Neural progenitor cell (in vitro differentiated cells): Measurements from ENCODE around the gene PLA1A. TPM values are rescaled to one million over a fixed set of nuclear protein-coding genes. Genes with fewer than 3 reads are reported as not detected.

ENCODE experiments used
- DNase-seq: peaks from one replicate; pipeline ENCODE4 v3.0.0-alpha.2; 2016; ENCODE audit warnings: low spot score
- H2AFZ ChIP-seq: fragments of 200-600 bp; sonication (generic); replicated peaks from 2 replicates; pipeline ENCODE4 v1.6.1; 2016; ENCODE audit warnings: antibody characterized with exemption
- H3F3A ChIP-seq: fragments of 200-600 bp; sonication (generic); 2 replicates; pipeline ENCODE4 v1.6.1; 2016; ENCODE audit warnings: antibody characterized with exemption, low read depth
- H3K27ac ChIP-seq: fragments of 200-600 bp; sonication (generic); 2 replicates; pipeline ENCODE4 v1.5.1; 2016; ENCODE audit warnings: mild to moderate bottlenecking
- H3K27me3 ChIP-seq: fragments of 200-600 bp; sonication (generic); 2 replicates; pipeline ENCODE4 v1.6.1; 2016; ENCODE audit warnings: mild to moderate bottlenecking, moderate library complexity
- H3K36me3 ChIP-seq: fragments of 200-600 bp; sonication (generic); 2 replicates; pipeline ENCODE4 v1.5.1; 2016
- H3K4me1 ChIP-seq: fragments of 200-600 bp; sonication (generic); 2 replicates; pipeline ENCODE4 v1.6.1; 2016; ENCODE audit warnings: mixed run types
- H3K4me2 ChIP-seq: fragments of 200-600 bp; sonication (generic); 2 replicates; pipeline ENCODE4 v1.6.1; 2016
- H3K4me3 ChIP-seq: fragments of 200-600 bp; sonication (generic); 2 replicates; pipeline ENCODE4 v1.5.1; 2016
- H3K79me2 ChIP-seq: fragments of 200-600 bp; sonication (generic); 2 replicates; pipeline ENCODE4 v1.6.1; 2016; ENCODE audit warnings: low read depth
- H3K9ac ChIP-seq: fragments of 200-600 bp; sonication (generic); 2 replicates; pipeline ENCODE4 v1.6.1; 2016
- H3K9me3 ChIP-seq: fragments of 200-600 bp; sonication (generic); 2 replicates; pipeline ENCODE4 v1.5.1; 2016; ENCODE audit warnings: low read depth
- H4K20me1 ChIP-seq: fragments of 200-600 bp; sonication (generic); 2 replicates; pipeline ENCODE4 v1.6.1; 2016; ENCODE audit warnings: low read depth
- H3K27ac Mint-ChIP-seq: 3 replicates; pipeline ENCODE4 v1.8.0; 2021; ENCODE audit warnings: mixed read lengths
- H3K27me3 Mint-ChIP-seq: 2 replicates; pipeline ENCODE4 v1.8.0; 2022; ENCODE audit warnings: low read depth, mild to moderate bottlenecking, inconsistent platforms, moderate library complexity, mixed read lengths; ENCODE audit not compliant: insufficient read depth
- H3K36me3 Mint-ChIP-seq: 3 replicates; pipeline ENCODE4 v1.8.0; 2021; ENCODE audit warnings: mixed read lengths
- H3K4me1 Mint-ChIP-seq: 3 replicates; pipeline ENCODE4 v1.8.0; 2021; ENCODE audit warnings: mixed read lengths
- H3K4me3 Mint-ChIP-seq: 3 replicates; pipeline ENCODE4 v1.8.0; 2021; ENCODE audit warnings: mild to moderate bottlenecking, moderate library complexity, mixed read lengths
- H3K9me3 Mint-ChIP-seq: 3 replicates; pipeline ENCODE4 v1.8.0; 2020; ENCODE audit warnings: mixed read lengths
- CTCF ChIP-seq: fragments of 200-600 bp; sonication (generic); IDR thresholded peaks from 2 replicates; pipeline ENCODE4 v1.5.1; 2017; ENCODE audit warnings: antibody characterized with exemption, mild to moderate bottlenecking
- EZH2 ChIP-seq: fragments of 200-600 bp; sonication (generic); IDR thresholded peaks from 2 replicates; pipeline ENCODE4 v1.6.1; 2017; ENCODE audit warnings: antibody characterized with exemption, mild to moderate bottlenecking, moderate library complexity
- EZH2phosphoT487 ChIP-seq: fragments of 200-600 bp; sonication (generic); IDR thresholded peaks from 2 replicates; pipeline ENCODE4 v1.6.1; 2017; ENCODE audit warnings: antibody characterized with exemption
- total RNA-seq: library from RNA; depleted of rRNA; stranded (reverse); fragments of >200 nt; gene quantifications from 2 replicates; pipeline ENCODE4 v1.2.3, GENCODE V29; 2015; ENCODE audit warnings: low replicate concordance

The PLA1A gene
- total RNA-seq, 1 donor from 2014 or later, result not detected

GRCh38 chr3:119664850-119665379 lies 67.2 kb downstream of the PLA1A start:
- H3K27me3 Mint-ChIP-seq, result no peaks in the 10 kb centered on the region
- DNase-seq, result no peak

GRCh38 chr3:119665954-119666559 lies 68.4 kb downstream of the PLA1A start:
- H3K4me3 Mint-ChIP-seq, result no peak overlapping the region
- H3K27ac ChIP-seq, result no peak overlapping the region
- H3K9me3 Mint-ChIP-seq, result no peaks in the 10 kb centered on the region
- H3K4me1 ChIP-seq, result no peaks in the 10 kb centered on the region
- H3K9me3 ChIP-seq, result no peaks in the 10 kb centered on the region
- H3K27me3 ChIP-seq, result no peaks in the 10 kb centered on the region
- peaks cover 2% of the 10 kb centered on the region for H3K36me3 ChIP-seq
- H3K4me1 Mint-ChIP-seq, result no peaks in the 10 kb centered on the region
- no peak for TF ChIP-seq CTCF
- TF ChIP-seq EZH2, result no peak
- no peak for TF ChIP-seq EZH2phosphoT487
- H4K20me1 ChIP-seq, result no peaks in the 10 kb centered on the region
- H3K4me3 ChIP-seq, result no peak overlapping the region
- H3K9ac ChIP-seq, result no peak overlapping the region
- H3K36me3 Mint-ChIP-seq, result peaks cover 5% of the 10 kb centered on the region
- no peaks in the 10 kb centered on the region for H3K79me2 ChIP-seq
- no peak overlapping the region for H2AFZ ChIP-seq
- no peaks in the 10 kb centered on the region for H3K27me3 Mint-ChIP-seq
- DNase-seq, result no peak
- H3K4me2 ChIP-seq, result no peak overlapping the region
- no peaks in the 10 kb centered on the region for H3F3A ChIP-seq
- H3K27ac Mint-ChIP-seq, result no peak overlapping the region

More at GRCh38 chr3:119664850-119665379, 67.2 kb downstream of the PLA1A start:
- H3K36me3 Mint-ChIP-seq, result peaks cover 5% of the 10 kb centered on the region
- H3K27ac Mint-ChIP-seq, result no peak overlapping the region
- H3K4me3 ChIP-seq, result no peak overlapping the region
- H3K4me1 Mint-ChIP-seq, result no peaks in the 10 kb centered on the region
- H3K79me2 ChIP-seq, result no peaks in the 10 kb centered on the region
- H2AFZ ChIP-seq, result no peak overlapping the region
- no peaks in the 10 kb centered on the region for H3F3A ChIP-seq
- H4K20me1 ChIP-seq, result no peaks in the 10 kb centered on the region
- H3K36me3 ChIP-seq, result peaks cover 2% of the 10 kb centered on the region
- TF ChIP-seq EZH2phosphoT487 (no peak), EZH2 (no peak), CTCF (no peak)
- H3K27ac ChIP-seq, result no peak overlapping the region
- H3K9ac ChIP-seq, result no peak overlapping the region
- H3K4me3 Mint-ChIP-seq, result no peak overlapping the region
- H3K9me3 ChIP-seq, result no peaks in the 10 kb centered on the region
- H3K4me1 ChIP-seq, result no peaks in the 10 kb centered on the region
- H3K4me2 ChIP-seq, result no peak overlapping the region
- no peaks in the 10 kb centered on the region for H3K27me3 ChIP-seq
- H3K9me3 Mint-ChIP-seq, result no peaks in the 10 kb centered on the region

GRCh38 chr3:119669906-119670570 lies 72.4 kb downstream of the PLA1A start:
- no peak overlapping the region for H3K27ac Mint-ChIP-seq
- TF ChIP-seq EZH2 (no peak), CTCF (no peak), EZH2phosphoT487 (no peak)
- Histone ChIP-seq H3K4me2 (no peak overlapping the region), H3K27ac (no peak overlapping the region), H4K20me1 (no peaks in the 10 kb centered on the region), H3K4me3 (no peak overlapping the region), H3K79me2 (peaks cover 3% of the 10 kb centered on the region), H3K27me3 (no peaks in the 10 kb centered on the region), H3K9ac (no peak overlapping the region), H3K9me3 (no peaks in the 10 kb centered on the region), H3K36me3 (peaks cover 17% of the 10 kb centered on the region), H3F3A (no peaks in the 10 kb centered on the region), H2AFZ (no peak overlapping the region), H3K4me1 (no peaks in the 10 kb centered on the region)
- H3K4me1 Mint-ChIP-seq, result no peaks in the 10 kb centered on the region
- H3K36me3 Mint-ChIP-seq, result peaks cover 14% of the 10 kb centered on the region
- DNase-seq, result no peak
- no peaks in the 10 kb centered on the region for H3K9me3 Mint-ChIP-seq
- no peak overlapping the region for H3K4me3 Mint-ChIP-seq
- H3K27me3 Mint-ChIP-seq, result no peaks in the 10 kb centered on the region
